OCI-LY3 (cell line): ENCODE results near the gene MDM4.
A peak's percentile ranks its signal among the peaks of the same experiment; 100 is the strongest.

Experiments used
- H2AFZ ChIP-seq: fragments of 200-600, 300-600 bp; shearing (Covaris generic); 2 replicates; pipeline ENCODE4 v1.6.0; 2014; ENCODE audit warnings: antibody characterized with exemption, low read depth, low read length
- H3K27ac ChIP-seq: fragments of 200-600, 300-600 bp; sonication (generic); 2 replicates; pipeline ENCODE4 v1.5.1; 2014; ENCODE audit warnings: mild to moderate bottlenecking, low read length, moderate library complexity, mixed read lengths
- H3K27me3 ChIP-seq: fragments of 200-600, 300-600 bp; sonication (generic); 2 replicates; pipeline ENCODE4 v1.6.1; 2014; ENCODE audit warnings: low read depth, low read length, mixed read lengths
- H3K36me3 ChIP-seq: fragments of 200-600, 300-600 bp; sonication (generic); replicated peaks from 2 replicates; pipeline ENCODE3; 2014; ENCODE audit warnings: low read depth, low read length, mixed read lengths
- H3K4me1 ChIP-seq: fragments of 300-600, 200-600 bp; sonication (generic); 2 replicates; pipeline ENCODE4 v1.6.1; 2014; ENCODE audit warnings: low read length, mixed read lengths
- H3K4me2 ChIP-seq: fragments of 200-600, 300-600 bp; sonication (generic); 2 replicates; pipeline ENCODE4 v1.6.1; 2014; ENCODE audit warnings: low read length, mixed read lengths
- H3K4me3 ChIP-seq: fragments of 300-600, 200-600 bp; sonication (generic); 2 replicates; pipeline ENCODE4 v1.5.1; 2014; ENCODE audit warnings: antibody characterized with exemption, mild to moderate bottlenecking, low read length, moderate library complexity
- H3K79me2 ChIP-seq: fragments of 300-600, 200-600 bp; shearing (Covaris generic); 2 replicates; pipeline ENCODE4 v1.6.1; 2014; ENCODE audit warnings: mild to moderate bottlenecking, low read length, mixed read lengths
- H3K9ac ChIP-seq: fragments of 300-600, 200-600 bp; shearing (Covaris generic); 2 replicates; pipeline ENCODE4 v1.6.0; 2014; ENCODE audit warnings: mild to moderate bottlenecking, low read length, moderate library complexity
- H3K9me3 ChIP-seq: fragments of 200-600, 300-600 bp; shearing (Covaris generic); 2 replicates; pipeline ENCODE4 v1.6.1; 2014; ENCODE audit warnings: low read length, mixed read lengths; ENCODE audit not compliant: insufficient read depth
- H4K20me1 ChIP-seq: fragments of 200-600, 300-600 bp; sonication (generic); 2 replicates; pipeline ENCODE4 v1.6.1; 2016; ENCODE audit warnings: low read length, mixed read lengths; ENCODE audit not compliant: insufficient read depth
- EZH2phosphoT487 ChIP-seq: fragments of 200-600 bp; shearing (Covaris generic); IDR thresholded peaks from 2 replicates; pipeline ENCODE4 v1.6.1; 2018; ENCODE audit warnings: antibody characterized with exemption, mixed run types, low read depth
- TF ChIP-seq, protein P1 (sequence below): fragments of 200-600, 300-600 bp; sonication (generic); IDR thresholded peaks from 2 replicates; pipeline ENCODE4 v1.5.1; 2014; ENCODE audit warnings: antibody characterized with exemption, low read length, low read depth

The MDM4 gene

DNA sequence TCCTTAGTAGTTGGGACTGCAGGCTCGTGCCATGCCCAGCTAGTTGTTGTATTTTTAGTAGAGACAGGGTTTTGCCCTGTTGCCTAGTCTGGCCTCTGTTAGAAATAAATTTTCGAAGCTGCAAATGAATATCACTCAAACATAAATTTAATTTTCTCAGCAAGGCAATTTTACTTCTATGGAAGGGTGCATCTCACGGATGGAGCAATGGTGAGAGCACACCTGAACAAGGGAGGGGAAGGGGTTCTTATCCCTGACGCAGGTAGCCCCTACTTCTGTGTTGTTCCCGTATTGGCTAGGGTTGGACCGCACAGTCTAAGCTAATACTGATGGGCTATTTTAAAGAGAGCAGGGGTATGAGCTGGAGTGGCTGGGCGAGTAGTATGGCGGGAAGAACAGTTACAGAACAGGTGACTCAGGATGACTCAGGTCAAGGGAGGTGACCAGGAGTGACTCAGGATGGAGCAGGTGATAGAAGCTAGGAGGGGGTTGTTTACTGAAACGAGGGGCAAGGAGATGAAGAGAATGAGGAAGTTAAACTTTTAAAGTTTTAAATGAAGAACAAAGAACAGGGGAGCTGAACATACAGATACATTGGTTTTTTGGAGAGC, 7.5 kb downstream of the MDM4 start:
- Histone ChIP-seq H3K9me3 (peaks cover 18% of the 10 kb centered on the region; the same call in 1 of the 2 replicates), H3K27ac (peak overlapping the region; percentile 80), H3K4me3 (no peak overlapping the region), H3K4me1 (peaks cover 48% of the 10 kb centered on the region), H3K79me2 (peaks cover 79% of the 10 kb centered on the region), H4K20me1 (peaks cover 25% of the 10 kb centered on the region), H3K9ac (no peak overlapping the region), H3K27me3 (no peaks in the 10 kb centered on the region), H3K4me2 (no peak overlapping the region), H3K36me3 (peaks cover 78% of the 10 kb centered on the region), H2AFZ (no peak overlapping the region)
- TF ChIP-seq, protein P1, sequence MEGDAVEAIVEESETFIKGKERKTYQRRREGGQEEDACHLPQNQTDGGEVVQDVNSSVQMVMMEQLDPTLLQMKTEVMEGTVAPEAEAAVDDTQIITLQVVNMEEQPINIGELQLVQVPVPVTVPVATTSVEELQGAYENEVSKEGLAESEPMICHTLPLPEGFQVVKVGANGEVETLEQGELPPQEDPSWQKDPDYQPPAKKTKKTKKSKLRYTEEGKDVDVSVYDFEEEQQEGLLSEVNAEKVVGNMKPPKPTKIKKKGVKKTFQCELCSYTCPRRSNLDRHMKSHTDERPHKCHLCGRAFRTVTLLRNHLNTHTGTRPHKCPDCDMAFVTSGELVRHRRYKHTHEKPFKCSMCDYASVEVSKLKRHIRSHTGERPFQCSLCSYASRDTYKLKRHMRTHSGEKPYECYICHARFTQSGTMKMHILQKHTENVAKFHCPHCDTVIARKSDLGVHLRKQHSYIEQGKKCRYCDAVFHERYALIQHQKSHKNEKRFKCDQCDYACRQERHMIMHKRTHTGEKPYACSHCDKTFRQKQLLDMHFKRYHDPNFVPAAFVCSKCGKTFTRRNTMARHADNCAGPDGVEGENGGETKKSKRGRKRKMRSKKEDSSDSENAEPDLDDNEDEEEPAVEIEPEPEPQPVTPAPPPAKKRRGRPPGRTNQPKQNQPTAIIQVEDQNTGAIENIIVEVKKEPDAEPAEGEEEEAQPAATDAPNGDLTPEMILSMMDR = no peak
- no peak for TF ChIP-seq EZH2phosphoT487

DNA sequence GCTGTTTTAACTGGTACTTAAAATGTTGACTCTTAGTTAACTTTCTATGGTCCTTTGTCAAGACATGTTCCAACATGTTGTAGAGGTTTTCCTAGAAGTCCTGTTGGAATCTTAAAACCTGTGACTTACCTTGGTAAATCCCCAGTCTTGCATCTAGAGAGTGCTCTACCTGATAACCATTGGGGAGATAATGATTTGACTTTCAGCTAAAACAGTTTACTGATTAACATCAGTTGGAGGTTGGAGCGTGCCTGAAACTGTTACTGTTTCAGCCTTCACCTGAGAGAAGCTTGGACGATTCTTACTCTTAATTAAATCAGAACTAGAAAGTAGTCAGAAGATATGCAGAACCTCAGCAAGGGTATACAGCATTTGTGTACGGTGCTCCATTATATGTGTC, 8.8 kb downstream of the MDM4 start:
- Histone ChIP-seq H3K36me3 (peaks cover 77% of the 10 kb centered on the region), H3K4me2 (peak overlapping the region; percentile 52), H3K9ac (0 out of 2 replicates have a peak overlapping the region, but pooled peaks have one; percentile 13), H3K79me2 (peaks cover 79% of the 10 kb centered on the region), H3K9me3 (peaks cover 18% of the 10 kb centered on the region; the same call in 1 of the 2 replicates), H4K20me1 (peaks cover 25% of the 10 kb centered on the region), H3K4me1 (peaks cover 55% of the 10 kb centered on the region), H3K27me3 (no peaks in the 10 kb centered on the region), H3K27ac (peak overlapping the region; percentile 80), H2AFZ (no peak overlapping the region), H3K4me3 (peak overlapping the region; percentile 16)
- no peak for TF ChIP-seq EZH2phosphoT487
- TF ChIP-seq, protein P1 = no peak

DNA sequence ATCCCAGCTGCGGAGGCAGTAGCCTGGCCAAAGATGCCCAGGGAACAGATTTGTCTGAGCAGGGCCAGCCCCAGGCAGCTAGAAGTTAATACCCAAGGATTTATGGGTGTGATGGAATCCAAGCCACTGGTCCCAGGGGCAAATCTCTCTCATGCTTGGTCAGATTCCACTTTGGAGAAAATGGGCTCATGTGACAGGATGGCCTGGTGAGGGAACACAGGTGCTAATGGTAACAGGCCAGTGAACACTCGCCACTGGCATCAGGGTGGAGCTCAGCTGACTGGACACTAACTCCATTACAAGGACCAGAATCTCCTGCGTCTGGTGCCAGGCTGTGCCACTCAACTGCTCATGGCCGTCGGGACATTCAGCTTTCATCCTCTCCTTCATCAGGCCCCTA, 12.0 kb downstream of the MDM4 start:
- Histone ChIP-seq H3K79me2 (peaks cover 64% of the 10 kb centered on the region), H2AFZ (no peak overlapping the region), H3K4me3 (no peak overlapping the region), H3K4me2 (no peak overlapping the region), H3K9me3 (peaks cover 8% of the 10 kb centered on the region; the same call in 1 of the 2 replicates), H4K20me1 (peaks cover 24% of the 10 kb centered on the region), H3K4me1 (peaks cover 65% of the 10 kb centered on the region), H3K9ac (no peak overlapping the region), H3K27ac (no peak overlapping the region), H3K36me3 (peaks cover 73% of the 10 kb centered on the region), H3K27me3 (no peaks in the 10 kb centered on the region)
- TF ChIP-seq, protein P1 = no peak
- TF ChIP-seq EZH2phosphoT487 = no peak

DNA sequence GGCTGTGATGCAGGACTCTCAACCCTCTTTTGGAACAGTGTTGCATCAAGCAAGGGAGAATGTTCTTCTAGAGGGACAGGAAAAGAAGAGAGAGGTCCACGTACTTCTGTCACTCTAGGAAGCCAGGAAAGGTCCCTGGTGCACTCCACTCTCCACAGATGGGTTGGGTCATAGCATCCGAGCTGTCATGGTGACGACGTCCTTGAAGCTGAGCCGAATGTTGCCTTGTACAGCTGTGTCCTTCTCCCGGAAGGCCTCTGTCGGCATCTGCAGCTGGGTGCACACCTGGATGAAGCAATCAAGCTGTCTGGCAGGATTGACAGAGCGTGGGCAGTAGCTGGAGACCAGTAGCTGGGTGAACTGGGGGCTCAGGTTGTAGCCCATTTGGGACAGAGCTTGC, 12.5 kb downstream of the MDM4 start:
- TF ChIP-seq, protein P1 = no peak
- no peak for TF ChIP-seq EZH2phosphoT487
- Histone ChIP-seq H3K9me3 (peaks cover 5% of the 10 kb centered on the region; the same call in 1 of the 2 replicates), H3K9ac (no peak overlapping the region), H3K4me1 (peaks cover 64% of the 10 kb centered on the region), H4K20me1 (peaks cover 22% of the 10 kb centered on the region), H3K4me2 (no peak overlapping the region), H3K36me3 (peaks cover 70% of the 10 kb centered on the region), H2AFZ (no peak overlapping the region), H3K27me3 (no peaks in the 10 kb centered on the region), H3K79me2 (peaks cover 61% of the 10 kb centered on the region), H3K4me3 (no peak overlapping the region), H3K27ac (no peak overlapping the region)
